ENCODE measurements around the gene BCL7A. TPM values are rescaled to one million over a fixed set of nuclear protein-coding genes. Genes with fewer than 3 reads are reported as not detected.

Gene BCL7A
- total and polyA plus RNA-seq, 10 of the 15 experiments (the other 5 are each of a cell fraction or from before 2014, with no cell fraction given): 0.37 to 17.2 (median 11.7) TPM

GRCh38 chr12:122078141-122079032, 56.7 kb downstream of the BCL7A start, which contains the start of gene MLXIP (continued):
- peak in 1 of 2 experiments; percentile 29; a peak in 1 of 4 replicates for TF ChIP-seq BHLHE40 (IDR thresholded peaks at IDR 0.05; ENCODE audit: borderline replicate concordance in 1 of 2, low read depth in 2 of 2, low read length in 1 of 2)
- TF ChIP-seq NR2C1 (IDR thresholded peaks at IDR 0.05): no peak
- TF ChIP-seq CEBPZ (IDR thresholded peaks at IDR 0.05; ENCODE audit: low read depth, low read length): no peak
- no peak for TF ChIP-seq SIX5 (IDR thresholded peaks at IDR 0.05; ENCODE audit: low read depth, low read length, severe bottlenecking)
- no peak for TF ChIP-seq SUPT20H (IDR thresholded peaks at IDR 0.05; ENCODE audit: borderline replicate concordance, control insufficient read depth, low read depth, low read length)
- no peak for TF ChIP-seq EZH2 (IDR thresholded peaks at IDR 0.05; ENCODE audit: borderline replicate concordance, control insufficient read depth, low read depth, low read length)
- no peak for TF ChIP-seq RAD21 (IDR thresholded peaks at IDR 0.05; ENCODE audit: insufficient read depth, low read depth, low read length)
- peak; percentile 87 for TF ChIP-seq NFYB (IDR thresholded peaks at IDR 0.05; ENCODE audit: insufficient read depth, low read depth, low read length)
- TF ChIP-seq IRF5 (IDR thresholded peaks at IDR 0.05; ENCODE audit: borderline replicate concordance): no peak

All from GM12878 (cell line).